Loucy (cell line): ENCODE results near the gene TRMT10B.
A peak's percentile ranks its signal among the peaks of the same experiment; 100 is the strongest.
"Not testable (repeated sequence)": the region's sequence is repeated elsewhere in the genome, so short reads cannot be mapped to it uniquely, and the experiment has no call there.

ENCODE experiments used
- H2AFZ ChIP-seq: fragments of 200-600 bp; sonication (generic); 2 replicates; pipeline ENCODE4 v1.6.0; 2016; ENCODE audit warnings: antibody characterized with exemption, mild to moderate bottlenecking, low read length, moderate library complexity
- H3F3A ChIP-seq: fragments of 200-600 bp; 2 replicates; pipeline ENCODE4 v1.6.0; 2016; ENCODE audit warnings: antibody characterized with exemption, low read depth, mild to moderate bottlenecking
- H3K27me3 ChIP-seq: fragments of 200-600 bp; sonication (generic); 2 replicates; pipeline ENCODE4 v1.6.1; 2014; ENCODE audit warnings: low read length, mild to moderate bottlenecking; ENCODE audit not compliant: insufficient read depth, poor library complexity, severe bottlenecking
- H3K36me3 ChIP-seq: fragments of 200-600 bp; sonication (generic); 2 replicates; pipeline ENCODE4 v1.6.1; 2016; ENCODE audit warnings: low read length; ENCODE audit not compliant: insufficient read depth
- H3K4me1 ChIP-seq: fragments of 200-600 bp; sonication (generic); 2 replicates; pipeline ENCODE4 v1.5.1; 2014; ENCODE audit warnings: low read length, mild to moderate bottlenecking; ENCODE audit not compliant: insufficient read depth, poor library complexity, severe bottlenecking
- H3K4me2 ChIP-seq: fragments of 200-600 bp; sonication (generic); 2 replicates; pipeline ENCODE4 v1.6.0; 2014; ENCODE audit warnings: antibody characterized with exemption, low read length, low read depth, mild to moderate bottlenecking; ENCODE audit not compliant: poor library complexity, severe bottlenecking
- H3K4me3 ChIP-seq: fragments of 200-600 bp; sonication (generic); 2 replicates; pipeline ENCODE4 v1.5.1; 2014; ENCODE audit warnings: low read length, mild to moderate bottlenecking, mixed read lengths; ENCODE audit not compliant: poor library complexity, severe bottlenecking
- H3K79me2 ChIP-seq: fragments of 200-600 bp; sonication (generic); 2 replicates; pipeline ENCODE4 v1.6.1; 2014; ENCODE audit warnings: low read length; ENCODE audit not compliant: insufficient read depth
- H3K9ac ChIP-seq: fragments of 200-600 bp; sonication (generic); 2 replicates; pipeline ENCODE4 v1.6.0; 2014; ENCODE audit warnings: mild to moderate bottlenecking, low read depth, low read length, moderate library complexity; ENCODE audit not compliant: poor library complexity, severe bottlenecking
- H3K9me2 ChIP-seq: fragments of 200-600 bp; sonication (generic); replicated peaks from 2 replicates; pipeline ENCODE4 v1.6.1; 2016; ENCODE audit warnings: low read depth, low read length, mixed read lengths
- H3K9me3 ChIP-seq: fragments of 200-600 bp; sonication (generic); 2 replicates; pipeline ENCODE4 v1.6.1; 2014; ENCODE audit warnings: mild to moderate bottlenecking, antibody characterized with exemption, low read length, low read depth; ENCODE audit not compliant: insufficient read depth
- H4K20me1 ChIP-seq: fragments of 200-600 bp; sonication (generic); 2 replicates; pipeline ENCODE4 v1.6.0; 2014; ENCODE audit warnings: antibody characterized with exemption, low read length, mild to moderate bottlenecking; ENCODE audit not compliant: insufficient read depth, poor library complexity, severe bottlenecking
- CTCF ChIP-seq: fragments of 200-600 bp; sonication (generic); conservative IDR thresholded peaks from 2 replicates; pipeline ENCODE4 v1.5.1; 2014; ENCODE audit warnings: mild to moderate bottlenecking, antibody characterized with exemption, low read length
- EZH2phosphoT487 ChIP-seq: fragments of 200-600 bp; IDR thresholded peaks from 2 replicates; pipeline ENCODE4 v1.6.1; 2018; ENCODE audit warnings: antibody characterized with exemption, mild to moderate bottlenecking, moderate library complexity, borderline replicate concordance

Gene TRMT10B

GRCh38 chr9:37747271-37747753, 6.3 kb upstream of the TRMT10B start:
- H3K79me2 ChIP-seq: no peaks in the 10 kb centered on the region
- no peaks in the 10 kb centered on the region for H3F3A ChIP-seq
- TF ChIP-seq CTCF: peak; percentile 97
- TF ChIP-seq EZH2phosphoT487: no peak
- H3K9me2 ChIP-seq: no peaks in the 10 kb centered on the region
- H3K4me3 ChIP-seq: no peak overlapping the region
- H3K4me1 ChIP-seq: no peaks in the 10 kb centered on the region
- no peak overlapping the region for H3K9ac ChIP-seq
- H4K20me1 ChIP-seq: no peaks in the 10 kb centered on the region
- H3K9me3 ChIP-seq: no peaks in the 10 kb centered on the region
- peak overlapping the region; percentile 63 for H2AFZ ChIP-seq
- H3K27me3 ChIP-seq: no peaks in the 10 kb centered on the region
- H3K4me2 ChIP-seq: no peak overlapping the region
- H3K36me3 ChIP-seq: no peaks in the 10 kb centered on the region

- Histone ChIP-seq H4K20me1 (peaks cover 2% of the 10 kb centered on the region), H3F3A (no peaks in the 10 kb centered on the region), H3K9me2 (no peaks in the 10 kb centered on the region), H3K79me2 (peaks cover 4% of the 10 kb centered on the region), H3K4me3 (no peak overlapping the region), H3K4me1 (no peaks in the 10 kb centered on the region), H3K27me3 (no peaks in the 10 kb centered on the region), H2AFZ (0 out of 2 replicates have a peak overlapping the region, but pooled peaks have one; percentile 30), H3K9me3 (no peaks in the 10 kb centered on the region), H3K36me3 (no peaks in the 10 kb centered on the region), H3K9ac (no peak overlapping the region), H3K4me2 (no peak overlapping the region)
- TF ChIP-seq EZH2phosphoT487: no peak
- TF ChIP-seq CTCF: no peak
Measured at GRCh38 chr9:37749129-37749528, 4.5 kb upstream of the TRMT10B start.

- no peaks in the 10 kb centered on the region for H3K9me3 ChIP-seq
- TF ChIP-seq CTCF (no peak), EZH2phosphoT487 (no peak)
- H3K79me2 ChIP-seq: peaks cover 11% of the 10 kb centered on the region
- no peaks in the 10 kb centered on the region for H3K9me2 ChIP-seq
- H2AFZ ChIP-seq: no peak overlapping the region
- H3K4me2 ChIP-seq: no peak overlapping the region
- no peak overlapping the region for H3K4me3 ChIP-seq
- H3K36me3 ChIP-seq: no peaks in the 10 kb centered on the region
- H3K27me3 ChIP-seq: no peaks in the 10 kb centered on the region
- peaks cover 11% of the 10 kb centered on the region for H3K4me1 ChIP-seq
- H4K20me1 ChIP-seq: peaks cover 5% of the 10 kb centered on the region
- H3F3A ChIP-seq: no peaks in the 10 kb centered on the region
- no peak overlapping the region for H3K9ac ChIP-seq
Measured at GRCh38 chr9:37751186-37751585, 2.4 kb upstream of the TRMT10B start.

- H4K20me1 ChIP-seq, H3K27me3 ChIP-seq, H3K4me3 ChIP-seq, H3K4me2 ChIP-seq, H3K9me3 ChIP-seq, H3K9ac ChIP-seq, H3F3A ChIP-seq, H3K36me3 ChIP-seq, H2AFZ ChIP-seq, H3K9me2 ChIP-seq: not testable (repeated sequence)
- Histone ChIP-seq H3K79me2 (peaks cover 11% of the 10 kb centered on the region), H3K4me1 (peaks cover 11% of the 10 kb centered on the region)
Measured at GRCh38 chr9:37751704-37752103, 1.9 kb upstream of the TRMT10B start.

GRCh38 chr9:37752112-37752511, 1.5 kb upstream of the TRMT10B start:
- H3K9me3 ChIP-seq, H3K4me2 ChIP-seq, H3K27me3 ChIP-seq, H3F3A ChIP-seq, H3K36me3 ChIP-seq, H2AFZ ChIP-seq, H4K20me1 ChIP-seq, H3K9me2 ChIP-seq, H3K4me3 ChIP-seq, H3K9ac ChIP-seq: not testable (repeated sequence)
- Histone ChIP-seq H3K4me1 (peaks cover 11% of the 10 kb centered on the region), H3K79me2 (peaks cover 11% of the 10 kb centered on the region)
